ENCODE results near the gene GPR146. TPM values are rescaled to one million over a fixed set of nuclear protein-coding genes. Genes with fewer than 3 reads are reported as not detected.
"Not testable (repeated sequence)": the region's sequence is repeated elsewhere in the genome, so short reads cannot be mapped to it uniquely, and the experiment has no call there.

Gene GPR146
- total RNA-seq, 4 donors from 2014 or later = 12.5 to 30.8 (median 25.5) TPM

DNA sequence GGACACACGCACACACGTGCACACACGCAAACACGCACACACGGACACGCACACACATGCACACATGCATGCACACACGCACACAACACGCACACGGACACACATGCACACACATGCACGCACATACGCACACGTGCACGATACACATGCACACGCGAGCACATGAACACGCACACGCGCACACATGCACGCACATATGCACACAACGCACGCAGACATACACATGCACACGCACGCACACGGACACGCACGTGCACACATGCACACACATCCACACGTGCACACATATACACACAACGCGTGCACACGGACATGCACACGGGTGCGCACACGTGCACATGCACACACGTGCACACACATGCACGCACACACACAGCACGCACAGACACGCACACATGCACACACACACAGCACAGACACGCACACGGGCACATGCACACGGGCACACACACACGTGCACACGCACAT is 26.2 kb downstream of the GPR146 start:
- H3K4me1 ChIP-seq = peaks cover 6 to 17% (median 15%) of the 10 kb centered on the region in 4 donors
- WGBS = 92% methylated on average over 31 of the region's 42 CpGs
- no peak for TF ChIP-seq POLR2A (IDR thresholded peaks at IDR 0.05; ENCODE audit: low read depth)
- no peak for TF ChIP-seq POLR2AphosphoS5 (IDR thresholded peaks at IDR 0.05)
- TF ChIP-seq EP300 (IDR thresholded peaks at IDR 0.05) = no peak
- TF ChIP-seq, protein P1, sequence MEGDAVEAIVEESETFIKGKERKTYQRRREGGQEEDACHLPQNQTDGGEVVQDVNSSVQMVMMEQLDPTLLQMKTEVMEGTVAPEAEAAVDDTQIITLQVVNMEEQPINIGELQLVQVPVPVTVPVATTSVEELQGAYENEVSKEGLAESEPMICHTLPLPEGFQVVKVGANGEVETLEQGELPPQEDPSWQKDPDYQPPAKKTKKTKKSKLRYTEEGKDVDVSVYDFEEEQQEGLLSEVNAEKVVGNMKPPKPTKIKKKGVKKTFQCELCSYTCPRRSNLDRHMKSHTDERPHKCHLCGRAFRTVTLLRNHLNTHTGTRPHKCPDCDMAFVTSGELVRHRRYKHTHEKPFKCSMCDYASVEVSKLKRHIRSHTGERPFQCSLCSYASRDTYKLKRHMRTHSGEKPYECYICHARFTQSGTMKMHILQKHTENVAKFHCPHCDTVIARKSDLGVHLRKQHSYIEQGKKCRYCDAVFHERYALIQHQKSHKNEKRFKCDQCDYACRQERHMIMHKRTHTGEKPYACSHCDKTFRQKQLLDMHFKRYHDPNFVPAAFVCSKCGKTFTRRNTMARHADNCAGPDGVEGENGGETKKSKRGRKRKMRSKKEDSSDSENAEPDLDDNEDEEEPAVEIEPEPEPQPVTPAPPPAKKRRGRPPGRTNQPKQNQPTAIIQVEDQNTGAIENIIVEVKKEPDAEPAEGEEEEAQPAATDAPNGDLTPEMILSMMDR (IDR thresholded peaks at IDR 0.05) = no peak
- H3K9me3 ChIP-seq = no peaks in the 10 kb centered on the region
- no peak overlapping the region for H3K27ac ChIP-seq (replicated peaks in 1 of 4)
- no peaks in the 10 kb centered on the region for H3K27me3 ChIP-seq
- intact Hi-C loops (cut with DNase I) = no loop called here
- no peaks in the 10 kb centered on the region for H3K36me3 ChIP-seq
- DNase-seq (ENCODE audit: extremely low spot score) = no peak
- no peak overlapping the region for H3K4me3 ChIP-seq

GRCh38 chr7:1071731-1072254 is 27.4 kb downstream of the GPR146 start:
- Histone ChIP-seq H3K4me1 (peaks cover 0 to 18% (median 13%) of the 10 kb centered on the region in 4 donors), H3K4me3 (no peak overlapping the region), H3K36me3 (no peaks in the 10 kb centered on the region), H3K27me3 (no peaks in the 10 kb centered on the region), H3K27ac (replicated peaks in 1 of 4) (no peak overlapping the region), H3K9me3 (no peaks in the 10 kb centered on the region)
- WGBS = 96% methylated on average over 18 of the region's 19 CpGs
- intact Hi-C loops (cut with DNase I) = no loop called here
- no peak for DNase-seq (ENCODE audit: extremely low spot score)
- no peak for TF ChIP-seq EP300 (IDR thresholded peaks at IDR 0.05)
- no peak for TF ChIP-seq POLR2AphosphoS5 (IDR thresholded peaks at IDR 0.05)
- TF ChIP-seq POLR2A (IDR thresholded peaks at IDR 0.05; ENCODE audit: low read depth) = no peak
- TF ChIP-seq, protein P1 (IDR thresholded peaks at IDR 0.05) = no peak

DNA sequence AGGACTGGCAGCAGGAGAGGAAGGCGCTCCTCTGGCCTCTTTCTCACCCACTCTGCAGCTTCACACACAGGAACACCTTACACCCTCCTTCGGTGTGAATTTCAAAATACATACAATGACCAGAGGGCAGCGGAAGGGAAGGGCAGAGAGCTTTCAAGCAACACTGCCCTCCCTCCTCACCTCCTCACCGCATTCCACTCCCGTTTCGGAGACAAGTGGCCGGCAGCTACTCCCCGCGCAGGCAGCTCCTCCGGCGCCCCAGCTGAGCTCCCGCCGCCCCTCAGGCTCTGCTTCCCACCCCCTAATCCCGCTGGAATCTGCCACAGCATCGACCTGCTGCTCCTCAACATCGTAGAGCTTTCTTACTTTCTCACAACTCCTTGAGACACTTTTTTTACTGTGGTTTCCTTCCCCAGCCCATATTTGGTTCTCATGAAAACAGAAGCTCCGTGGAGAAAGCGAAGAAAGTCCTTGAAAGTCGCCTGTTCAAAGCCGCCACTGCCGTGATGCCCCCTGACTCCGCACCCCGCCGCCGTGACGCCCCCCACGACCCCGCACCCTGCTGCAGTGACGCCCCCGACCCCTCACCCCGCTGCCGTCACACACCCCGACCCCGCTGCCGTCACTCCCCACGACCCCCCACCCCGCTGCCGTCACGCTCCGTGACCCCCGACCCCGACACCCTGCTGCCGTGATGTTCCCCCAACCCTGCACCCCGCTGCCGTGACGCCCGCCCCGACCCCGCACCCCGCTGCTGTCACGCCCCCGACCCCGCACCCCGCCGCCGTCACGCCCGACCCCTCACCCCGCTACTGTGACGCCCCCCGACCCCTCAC is 29.0 kb downstream of the GPR146 start:
- peaks cover 0 to 23% (median 18%) of the 10 kb centered on the region in 4 donors for H3K4me1 ChIP-seq
- 58% methylated on average over 41 of the region's 61 CpGs for WGBS
- no peaks in the 10 kb centered on the region for H3K36me3 ChIP-seq
- peak overlapping the region in 2 of 4 donors; percentile 48 to 66 for H3K27ac ChIP-seq (replicated peaks in 1 of 4)
- peak overlapping the region; percentile 34 to 40 (median 38) for H3K4me3 ChIP-seq
- DNase-seq (ENCODE audit: extremely low spot score) = no peak
- intact Hi-C loops (cut with DNase I) = no loop called here
- TF ChIP-seq EP300 (IDR thresholded peaks at IDR 0.05) = no peak
- no peaks in the 10 kb centered on the region for H3K9me3 ChIP-seq
- H3K27me3 ChIP-seq = no peaks in the 10 kb centered on the region

GRCh38 chr7:1074018-1074417 is 29.7 kb downstream of the GPR146 start:
- H3K27me3 ChIP-seq; H3K36me3 ChIP-seq; DNase-seq (ENCODE audit: extremely low spot score); H3K4me3 ChIP-seq; intact Hi-C loops (cut with DNase I); H3K9me3 ChIP-seq; H3K27ac ChIP-seq (replicated peaks in 1 of 4): not testable (repeated sequence)
- H3K4me1 ChIP-seq = peaks cover 0 to 24% (median 19%) of the 10 kb centered on the region in 4 donors
- WGBS = 97% methylated on average over 7 of the region's 43 CpGs

- Histone ChIP-seq H3K9me3 (no peaks in the 10 kb centered on the region), H3K27ac (replicated peaks in 1 of 4) (no peak overlapping the region), H3K4me1 (peaks cover 0 to 24% (median 19%) of the 10 kb centered on the region in 4 donors), H3K36me3 (no peaks in the 10 kb centered on the region), H3K27me3 (no peaks in the 10 kb centered on the region), H3K4me3 (no peak overlapping the region)
- intact Hi-C loops (cut with DNase I) = no loop called here
- TF ChIP-seq, protein P1 (IDR thresholded peaks at IDR 0.05) = no peak
- TF ChIP-seq POLR2A (IDR thresholded peaks at IDR 0.05; ENCODE audit: low read depth) = no peak
- no peak for TF ChIP-seq POLR2AphosphoS5 (IDR thresholded peaks at IDR 0.05)
- no peak for TF ChIP-seq EP300 (IDR thresholded peaks at IDR 0.05)
- 90% methylated on average over 19 of the region's 30 CpGs for WGBS
- no peak for DNase-seq (ENCODE audit: extremely low spot score)
Observed at GRCh38 chr7:1074593-1075431, 30.5 kb downstream of the GPR146 start.

All from esophagus muscularis mucosa (tissue), 4 donors.